ENCODE data around the gene ZNF783.
"Not testable (repeated sequence)": the region's sequence is repeated elsewhere in the genome, so short reads cannot be mapped to it uniquely, and the experiment has no call there.

The ZNF783 gene

DNA sequence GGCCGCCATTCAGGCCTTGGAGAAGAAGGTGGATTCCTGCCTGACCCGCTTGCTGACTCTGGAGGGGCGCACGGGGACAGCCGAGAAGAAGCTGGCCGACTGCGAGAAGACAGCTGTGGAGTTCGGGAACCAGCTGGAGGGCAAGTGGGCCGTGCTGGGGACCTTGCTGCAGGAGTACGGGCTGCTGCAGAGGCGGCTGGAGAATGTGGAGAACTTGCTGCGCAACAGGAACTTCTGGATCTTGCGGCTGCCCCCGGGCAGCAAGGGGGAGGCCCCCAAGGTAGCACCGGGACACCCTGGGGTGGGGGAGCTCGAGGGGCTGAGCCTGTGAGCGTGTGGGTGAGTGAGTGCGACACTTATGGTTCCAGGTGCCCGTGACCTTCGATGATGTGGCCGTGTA, 4.5 kb downstream of the ZNF783 start:
- TF ChIP-seq, protein P1, sequence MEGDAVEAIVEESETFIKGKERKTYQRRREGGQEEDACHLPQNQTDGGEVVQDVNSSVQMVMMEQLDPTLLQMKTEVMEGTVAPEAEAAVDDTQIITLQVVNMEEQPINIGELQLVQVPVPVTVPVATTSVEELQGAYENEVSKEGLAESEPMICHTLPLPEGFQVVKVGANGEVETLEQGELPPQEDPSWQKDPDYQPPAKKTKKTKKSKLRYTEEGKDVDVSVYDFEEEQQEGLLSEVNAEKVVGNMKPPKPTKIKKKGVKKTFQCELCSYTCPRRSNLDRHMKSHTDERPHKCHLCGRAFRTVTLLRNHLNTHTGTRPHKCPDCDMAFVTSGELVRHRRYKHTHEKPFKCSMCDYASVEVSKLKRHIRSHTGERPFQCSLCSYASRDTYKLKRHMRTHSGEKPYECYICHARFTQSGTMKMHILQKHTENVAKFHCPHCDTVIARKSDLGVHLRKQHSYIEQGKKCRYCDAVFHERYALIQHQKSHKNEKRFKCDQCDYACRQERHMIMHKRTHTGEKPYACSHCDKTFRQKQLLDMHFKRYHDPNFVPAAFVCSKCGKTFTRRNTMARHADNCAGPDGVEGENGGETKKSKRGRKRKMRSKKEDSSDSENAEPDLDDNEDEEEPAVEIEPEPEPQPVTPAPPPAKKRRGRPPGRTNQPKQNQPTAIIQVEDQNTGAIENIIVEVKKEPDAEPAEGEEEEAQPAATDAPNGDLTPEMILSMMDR (IDR thresholded peaks at IDR 0.05; ENCODE audit: low read depth, low read length, missing control alignments), result no peak
- DNase-seq (ENCODE audit: extremely low read depth, low read depth), result no peak
- H3K4me3 ChIP-seq (replicated peaks; ENCODE audit: low read depth, low read length), result no peak overlapping the region

DNA sequence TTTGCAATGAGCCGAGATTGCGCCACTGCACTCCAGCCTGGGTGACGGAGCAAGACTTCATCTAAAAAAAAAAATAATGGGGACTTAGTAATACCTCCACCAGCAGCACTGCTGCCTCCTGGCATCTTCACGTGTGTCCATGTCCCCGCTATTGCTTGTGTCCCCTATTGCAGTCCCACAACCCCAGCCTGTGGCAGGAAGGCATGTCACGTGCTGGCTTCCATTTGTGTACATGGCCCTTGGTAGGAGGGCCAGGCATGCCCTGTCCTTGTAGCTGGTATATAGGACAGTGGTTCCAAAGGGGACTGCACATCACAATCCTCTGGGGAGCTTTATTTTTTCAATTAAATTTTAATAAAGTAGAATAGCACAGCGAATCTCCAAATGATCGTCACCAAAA, 5.7 kb downstream of the ZNF783 start:
- no peak for DNase-seq (ENCODE audit: extremely low read depth, low read depth)
- TF ChIP-seq, protein P1 (IDR thresholded peaks at IDR 0.05; ENCODE audit: low read depth, low read length, missing control alignments), result no peak
- H3K4me3 ChIP-seq (replicated peaks; ENCODE audit: low read depth, low read length), result no peak overlapping the region

DNA sequence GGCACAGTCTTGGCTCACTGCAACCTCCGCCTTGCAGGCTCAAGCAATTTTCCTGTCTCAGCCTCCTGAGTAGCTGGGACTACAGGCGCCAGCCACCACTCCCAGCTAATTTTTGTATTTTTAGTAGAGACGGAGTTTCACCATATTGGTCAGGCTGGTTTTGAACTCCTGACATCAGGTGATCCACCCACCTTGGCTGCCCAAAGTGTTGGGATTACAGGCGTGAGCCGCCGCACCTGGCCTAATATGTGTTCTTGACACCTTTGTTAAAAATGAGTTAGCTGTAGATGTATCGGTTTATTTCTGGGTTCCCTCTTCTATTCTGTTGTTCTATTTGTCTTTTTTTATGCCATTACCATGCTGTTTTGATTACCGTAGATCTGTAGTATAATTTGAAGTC, 12.4 kb downstream of the ZNF783 start:
- not testable (repeated sequence) for H3K4me3 ChIP-seq (replicated peaks; ENCODE audit: low read depth, low read length); DNase-seq (ENCODE audit: extremely low read depth, low read depth)

DNA sequence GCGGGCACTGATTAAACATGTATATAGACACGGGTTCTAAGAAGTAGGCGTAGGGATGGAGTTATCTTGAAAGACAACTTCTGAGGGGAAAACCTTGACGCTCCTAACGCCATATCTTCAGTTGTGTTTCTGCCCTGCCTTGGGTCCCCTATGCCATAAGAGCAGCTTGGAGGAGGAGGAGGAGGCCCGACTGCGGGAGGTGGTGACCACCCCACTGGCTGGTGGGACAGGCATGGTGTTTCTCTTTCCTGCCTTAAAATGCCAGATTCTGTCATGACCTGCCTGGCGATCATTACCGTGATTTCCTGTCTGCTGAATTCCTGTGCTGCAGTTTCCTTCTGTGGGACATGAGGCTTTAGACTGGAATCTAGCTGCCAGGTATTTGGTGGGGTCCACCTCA, 15.9 kb downstream of the ZNF783 start:
- no peak overlapping the region for H3K4me3 ChIP-seq (replicated peaks; ENCODE audit: low read depth, low read length)
- DNase-seq (ENCODE audit: extremely low read depth, low read depth), result no peak
- TF ChIP-seq, protein P1 (IDR thresholded peaks at IDR 0.05; ENCODE audit: low read depth, low read length, missing control alignments), result no peak

DNA sequence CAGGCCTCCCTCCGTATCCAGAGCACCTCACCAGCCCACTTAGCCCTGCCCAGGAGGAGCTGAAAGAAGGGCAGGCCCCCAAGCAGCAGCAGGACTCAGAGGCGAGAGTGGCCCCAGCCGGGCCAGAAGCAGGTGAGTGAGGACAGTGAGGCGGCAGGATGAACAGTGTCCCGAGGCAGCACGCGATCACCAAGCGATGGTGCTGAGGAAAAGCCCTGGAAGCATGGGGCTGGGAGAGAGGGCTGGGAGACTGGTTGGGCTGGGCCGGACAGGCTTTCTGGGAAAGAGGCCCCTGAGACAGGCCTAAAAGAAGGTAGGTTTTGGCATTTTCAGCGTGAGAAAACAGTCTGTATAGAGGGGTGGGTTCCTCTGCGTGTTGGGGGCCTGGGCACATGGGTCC, 16.4 kb downstream of the ZNF783 start:
- DNase-seq (ENCODE audit: extremely low read depth, low read depth), result no peak

DNA sequence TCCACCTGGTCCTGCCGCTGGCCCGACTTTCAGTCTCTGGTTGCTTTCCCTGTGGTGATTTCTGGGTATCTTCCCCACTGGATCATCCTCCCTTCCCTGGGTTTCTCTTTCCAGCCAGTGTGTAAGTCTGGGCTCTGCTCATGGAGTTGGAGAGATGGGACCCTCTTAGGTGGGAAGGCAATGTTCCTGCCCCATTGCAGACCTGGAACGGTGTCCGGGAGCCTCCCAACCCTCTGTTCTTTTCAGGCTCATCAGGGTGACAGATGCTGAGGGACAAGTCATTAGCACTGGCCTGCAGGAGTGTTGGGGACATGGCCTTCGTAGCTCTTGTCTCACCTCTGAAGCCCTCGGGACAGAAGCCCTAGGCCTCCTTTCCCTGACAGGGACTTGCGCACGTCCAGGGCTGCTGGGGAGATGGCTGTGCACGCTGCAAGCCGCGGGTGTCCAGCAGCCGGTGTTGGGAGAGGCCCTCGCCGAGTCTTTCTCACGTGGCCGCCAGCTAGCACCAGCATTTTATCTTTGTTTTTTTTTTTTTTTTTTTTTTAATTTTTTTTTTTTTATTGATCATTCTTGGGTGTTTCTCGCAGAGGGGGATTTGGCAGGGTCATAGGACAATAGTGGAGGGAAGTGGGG, 17.2 kb downstream of the ZNF783 start:
- TF ChIP-seq, protein P1 (IDR thresholded peaks at IDR 0.05; ENCODE audit: low read depth, low read length, missing control alignments), result no peak
- no peak overlapping the region for H3K4me3 ChIP-seq (replicated peaks; ENCODE audit: low read depth, low read length)
- no peak for DNase-seq (ENCODE audit: extremely low read depth, low read depth)

More for the DNA sequence above, 16.4 kb downstream of the ZNF783 start:
- TF ChIP-seq, protein P1 (IDR thresholded peaks at IDR 0.05; ENCODE audit: low read depth, low read length, missing control alignments), result no peak
- H3K4me3 ChIP-seq (replicated peaks; ENCODE audit: low read depth, low read length), result no peak overlapping the region

DNA sequence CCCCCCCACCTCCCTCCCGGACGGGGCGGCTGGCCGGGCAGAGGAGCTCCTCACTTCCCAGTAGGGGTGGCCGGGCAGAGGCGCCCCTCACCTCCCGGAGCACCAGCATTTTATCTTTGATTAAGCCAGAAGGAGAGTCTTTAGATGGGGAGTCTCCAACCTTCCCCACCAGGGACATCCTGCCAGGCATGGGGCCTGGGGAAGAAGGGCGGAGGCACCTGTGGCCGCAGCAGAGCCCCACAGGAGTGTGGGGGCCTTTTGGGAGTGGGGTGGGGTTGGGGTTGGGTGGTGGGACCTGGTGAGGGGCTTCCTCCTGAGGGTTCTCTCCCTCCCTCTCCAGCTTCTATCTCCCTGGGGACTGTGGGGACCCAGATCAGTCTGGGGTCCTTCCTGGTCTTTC, 18.2 kb downstream of the ZNF783 start:
- no peak for DNase-seq (ENCODE audit: extremely low read depth, low read depth)
- TF ChIP-seq, protein P1 (IDR thresholded peaks at IDR 0.05; ENCODE audit: low read depth, low read length, missing control alignments), result no peak
- H3K4me3 ChIP-seq (replicated peaks; ENCODE audit: low read depth, low read length), result no peak overlapping the region
